A549 (cell line): ENCODE data around the gene COMMD7.

ENCODE experiments used
- RAD21 ChIP-seq, 2 experiments: fragments of >200 bp in 1 of 2; sonication (Bioruptor Twin) in 1 of 2; formaldehyde crosslinking in 1 of 2; IDR thresholded peaks in 1 of 2; conservative IDR thresholded peaks in 1 of 2; 2 replicates in 1 of 2; 3 replicates in 1 of 2; pipeline ENCODE4 v1.6.1; 2012 to 2018; ENCODE audit warnings: inconsistent platforms in 1 of 2
- RCOR1 ChIP-seq: fragments of 150-350 bp; IDR thresholded peaks from 2 replicates; pipeline ENCODE4 v1.6.1; 2014; ENCODE audit warnings: antibody characterized with exemption, low read length, low read depth

GRCh38 chr20:32751702-32752457 lies 8.6 kb upstream of the COMMD7 start:
- TF ChIP-seq RAD21 (conservative IDR thresholded peaks at IDR 0.05 in 1 of 2, IDR thresholded peaks at IDR 0.05 in 1 of 2) (no peak), RCOR1 (no peak)
